GM06990 (cell line): Measurements from ENCODE around the gene RHOT2.

ENCODE experiments used
- DNase-seq: peaks from one replicate; pipeline ENCODE4 v3.0.0-alpha.2; 2011; ENCODE audit not compliant: insufficient read length; ENCODE audit errors: extremely low read depth
- H3K27me3 ChIP-seq: replicated peaks from 2 replicates; pipeline ENCODE4 v1.6.0; 2011; ENCODE audit warnings: low read length; ENCODE audit not compliant: control insufficient read depth, insufficient read depth
- H3K36me3 ChIP-seq: 2 replicates; pipeline ENCODE4 v1.5.1; 2011; ENCODE audit warnings: low read length; ENCODE audit not compliant: control insufficient read depth, insufficient read depth
- H3K4me3 ChIP-seq: replicated peaks from 2 replicates; pipeline ENCODE4 v1.5.1; 2011; ENCODE audit warnings: low read depth, mild to moderate bottlenecking, control low read depth, low read length
- TF ChIP-seq, protein P1 (sequence below): IDR thresholded peaks from 2 replicates; pipeline ENCODE4 v1.5.1; 2011; ENCODE audit warnings: low read length, control low read depth, mild to moderate bottlenecking, inconsistent platforms; ENCODE audit not compliant: insufficient read depth, poor library complexity, severe bottlenecking

The RHOT2 gene

DNA sequence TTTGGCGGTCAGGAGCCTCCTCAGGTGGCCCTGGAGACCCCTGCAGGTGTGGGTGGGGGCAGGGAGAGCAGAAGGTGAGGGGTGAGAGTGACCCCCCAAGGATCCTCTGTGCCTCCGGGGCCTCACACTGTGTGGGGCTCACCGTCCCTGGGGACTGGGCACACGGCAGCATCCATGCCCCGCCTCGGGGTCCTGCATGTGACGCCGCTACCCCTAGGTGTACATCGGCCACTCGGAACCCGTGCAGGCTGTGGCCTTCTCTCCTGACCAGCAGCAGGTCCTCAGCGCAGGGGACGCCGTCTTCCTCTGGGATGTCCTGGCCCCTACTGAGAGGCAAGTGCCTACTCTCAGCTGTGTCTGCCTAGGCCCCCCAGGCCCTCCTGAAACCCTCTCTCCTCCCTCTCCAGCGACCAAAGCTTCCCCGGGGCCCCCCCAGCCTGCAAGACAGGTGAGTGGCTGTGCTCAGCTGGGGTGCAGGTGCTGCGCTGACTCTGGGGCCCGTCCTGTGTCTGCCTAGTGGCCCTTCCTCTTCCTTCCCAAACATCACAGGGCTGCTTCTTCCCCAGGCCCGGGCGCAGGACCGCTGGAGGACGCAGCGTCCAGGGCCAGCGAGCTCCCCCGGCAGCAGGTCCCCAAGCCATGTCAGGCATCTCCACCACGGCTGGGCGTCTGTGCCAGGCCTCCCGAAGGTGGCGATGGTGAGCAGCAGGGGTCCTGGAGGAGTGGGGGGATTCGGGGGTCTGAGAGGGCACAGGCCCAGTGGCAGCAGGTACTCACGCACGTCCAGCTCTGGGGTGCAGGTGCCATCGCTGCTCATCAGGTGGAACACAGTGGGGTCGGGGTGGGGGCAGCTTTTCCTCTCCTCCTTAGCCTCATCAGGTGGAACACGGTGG, 9.0 kb upstream of the RHOT2 start:
- DNase-seq = no peak
- H3K4me3 ChIP-seq = no peak overlapping the region
- TF ChIP-seq, protein P1, sequence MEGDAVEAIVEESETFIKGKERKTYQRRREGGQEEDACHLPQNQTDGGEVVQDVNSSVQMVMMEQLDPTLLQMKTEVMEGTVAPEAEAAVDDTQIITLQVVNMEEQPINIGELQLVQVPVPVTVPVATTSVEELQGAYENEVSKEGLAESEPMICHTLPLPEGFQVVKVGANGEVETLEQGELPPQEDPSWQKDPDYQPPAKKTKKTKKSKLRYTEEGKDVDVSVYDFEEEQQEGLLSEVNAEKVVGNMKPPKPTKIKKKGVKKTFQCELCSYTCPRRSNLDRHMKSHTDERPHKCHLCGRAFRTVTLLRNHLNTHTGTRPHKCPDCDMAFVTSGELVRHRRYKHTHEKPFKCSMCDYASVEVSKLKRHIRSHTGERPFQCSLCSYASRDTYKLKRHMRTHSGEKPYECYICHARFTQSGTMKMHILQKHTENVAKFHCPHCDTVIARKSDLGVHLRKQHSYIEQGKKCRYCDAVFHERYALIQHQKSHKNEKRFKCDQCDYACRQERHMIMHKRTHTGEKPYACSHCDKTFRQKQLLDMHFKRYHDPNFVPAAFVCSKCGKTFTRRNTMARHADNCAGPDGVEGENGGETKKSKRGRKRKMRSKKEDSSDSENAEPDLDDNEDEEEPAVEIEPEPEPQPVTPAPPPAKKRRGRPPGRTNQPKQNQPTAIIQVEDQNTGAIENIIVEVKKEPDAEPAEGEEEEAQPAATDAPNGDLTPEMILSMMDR = peak; percentile 15
- no peaks in the 10 kb centered on the region for H3K27me3 ChIP-seq
- H3K36me3 ChIP-seq = peaks cover 4% of the 10 kb centered on the region; the same call in 1 of the 2 replicates

DNA sequence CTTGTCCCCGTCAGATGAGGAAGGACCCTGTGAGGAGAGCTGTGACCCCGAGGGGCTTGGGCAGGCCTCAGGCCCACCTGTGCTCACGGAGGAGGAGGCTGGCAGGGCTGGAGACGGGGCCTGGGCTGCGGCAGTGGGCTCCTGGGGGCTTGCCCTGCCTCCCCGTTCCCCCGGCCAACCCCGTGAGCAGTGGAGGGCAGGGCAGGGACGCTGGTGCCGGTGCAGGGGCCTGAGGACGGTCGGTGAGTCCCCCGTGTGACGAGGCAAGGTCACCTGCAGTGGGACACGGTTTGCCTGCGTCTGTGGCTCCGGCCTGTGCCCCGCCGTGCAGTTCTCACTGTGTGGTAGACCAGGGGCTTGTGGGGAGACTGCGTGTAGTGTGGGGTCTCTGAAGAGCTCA, 8.3 kb upstream of the RHOT2 start:
- TF ChIP-seq, protein P1 = no peak
- no peaks in the 10 kb centered on the region for H3K27me3 ChIP-seq
- peaks cover 4% of the 10 kb centered on the region; the same call in 1 of the 2 replicates for H3K36me3 ChIP-seq
- no peak overlapping the region for H3K4me3 ChIP-seq
- DNase-seq = no peak

DNA sequence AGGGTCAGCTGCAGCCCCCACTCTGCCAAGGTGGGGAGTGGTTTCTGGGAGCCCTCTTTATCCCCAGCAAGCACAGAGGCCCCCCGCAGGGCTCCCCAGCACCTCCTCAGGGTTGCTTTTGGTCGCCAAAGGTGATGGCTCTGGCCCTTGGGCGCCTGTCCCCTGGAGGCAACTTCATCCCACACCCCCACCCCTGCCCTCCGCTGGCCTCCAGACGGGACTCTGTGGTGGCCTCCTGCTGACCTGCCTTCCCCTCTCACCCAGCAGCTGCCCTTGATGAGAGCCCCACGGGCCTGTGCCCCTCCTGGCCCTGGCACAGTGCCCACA, 7.8 kb upstream of the RHOT2 start:
- Histone ChIP-seq H3K4me3 (no peak overlapping the region; the same call in 1 of the 2 replicates), H3K36me3 (peaks cover 4% of the 10 kb centered on the region; the same call in 1 of the 2 replicates), H3K27me3 (no peaks in the 10 kb centered on the region)
- TF ChIP-seq, protein P1 = no peak
- DNase-seq = no peak

DNA sequence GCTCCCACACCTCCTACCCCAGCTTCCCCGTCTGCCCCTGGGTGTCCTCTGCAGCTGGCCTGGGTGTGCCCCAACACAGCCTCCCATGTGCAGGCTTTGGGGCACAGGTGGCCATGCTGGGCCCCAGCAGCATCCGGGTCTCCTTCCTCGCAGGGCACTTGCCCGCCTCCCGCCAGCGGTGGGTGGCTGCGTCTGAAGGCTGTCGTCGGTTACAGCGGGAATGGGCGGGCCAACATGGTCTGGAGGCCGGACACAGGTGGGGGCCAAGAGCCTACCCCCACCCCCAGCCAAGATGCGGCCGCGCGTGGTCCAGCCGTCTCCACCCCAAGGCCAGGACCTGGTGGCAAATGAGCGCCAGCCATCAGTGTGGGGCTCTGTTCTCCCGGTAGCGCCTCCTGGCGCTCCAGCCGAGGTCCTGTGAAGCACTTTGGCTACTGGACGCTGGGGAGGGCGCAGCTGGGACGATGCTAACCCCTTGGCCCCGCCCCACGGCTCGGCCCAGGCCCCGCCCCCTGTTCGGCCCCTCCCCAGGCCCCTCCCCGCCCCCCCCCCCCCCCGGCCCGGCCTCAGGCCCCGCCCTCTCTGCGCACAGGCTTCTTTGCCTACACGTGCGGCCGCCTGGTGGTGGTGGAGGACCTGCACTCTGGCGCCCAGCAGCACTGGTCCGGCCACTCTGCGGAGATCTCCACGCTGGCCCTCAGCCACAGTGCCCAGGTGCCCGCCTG, 7.3 kb upstream of the RHOT2 start:
- Histone ChIP-seq H3K4me3 (peak overlapping the region; percentile 10), H3K36me3 (peaks cover 4% of the 10 kb centered on the region; the same call in 1 of the 2 replicates), H3K27me3 (no peaks in the 10 kb centered on the region)
- DNase-seq = peak; percentile 79
- TF ChIP-seq, protein P1 = peak; percentile 54

DNA sequence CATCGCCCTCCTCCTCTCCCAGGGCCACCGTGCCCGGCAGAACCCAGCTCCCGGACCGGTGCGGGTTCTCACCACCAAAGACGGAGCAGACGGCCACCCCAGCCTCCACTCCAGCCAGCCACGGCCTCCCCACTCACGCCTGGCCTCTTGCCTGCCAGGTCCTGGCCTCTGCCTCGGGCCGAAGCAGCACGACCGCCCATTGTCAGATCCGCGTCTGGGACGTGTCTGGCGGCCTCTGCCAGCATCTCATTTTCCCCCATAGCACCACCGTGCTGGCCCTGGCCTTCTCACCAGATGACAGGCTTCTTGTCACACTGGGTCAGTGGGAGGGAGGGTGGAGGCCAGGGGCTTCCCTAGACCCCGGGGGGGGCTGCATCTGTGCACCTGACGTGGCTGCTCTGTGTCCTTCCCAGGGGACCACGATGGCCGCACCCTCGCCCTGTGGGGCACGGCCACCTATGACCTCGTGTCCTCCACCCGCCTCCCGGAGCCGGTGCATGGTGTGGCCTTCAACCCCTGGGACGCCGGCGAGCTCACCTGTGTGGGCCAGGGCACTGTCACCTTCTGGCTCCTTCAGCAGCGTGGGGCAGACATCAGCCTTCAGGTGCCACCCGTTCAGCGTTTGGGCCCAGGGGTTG, 6.6 kb upstream of the RHOT2 start:
- TF ChIP-seq, protein P1 = no peak
- Histone ChIP-seq H3K36me3 (peaks cover 4% of the 10 kb centered on the region; the same call in 1 of the 2 replicates), H3K4me3 (no peak overlapping the region), H3K27me3 (no peaks in the 10 kb centered on the region)
- no peak for DNase-seq
